Duodenal mucosa (tissue), 2 donors: ENCODE results near the gene SNX5.

Experiments
- H3K27ac ChIP-seq: one replicate; pipeline ENCODE4 v1.7.0; 2013; ENCODE audit warnings: low read depth, low read length
- H3K27me3 ChIP-seq, 2 donors: one replicate each; pipeline ENCODE4 v1.7.0; 2013; ENCODE audit warnings: low read length in 2 of 2, control low read depth in 1 of 2; ENCODE audit not compliant: insufficient read depth in 2 of 2, control insufficient read depth in 1 of 2
- H3K36me3 ChIP-seq, 2 donors: one replicate each; pipeline ENCODE4 v1.7.0; 2013; ENCODE audit warnings: low read length in 2 of 2, control low read depth in 1 of 2; ENCODE audit not compliant: insufficient read depth in 2 of 2, control insufficient read depth in 1 of 2
- H3K4me1 ChIP-seq, 2 donors: one replicate each; pipeline ENCODE4 v1.7.0; 2013; ENCODE audit warnings: low read length in 2 of 2, control low read depth in 1 of 2; ENCODE audit not compliant: insufficient read depth in 2 of 2, control insufficient read depth in 1 of 2
- H3K4me3 ChIP-seq, 2 donors: one replicate each; pipeline ENCODE4 v1.7.0; 2013; ENCODE audit warnings: low read length in 2 of 2, low read depth in 1 of 2
- H3K9ac ChIP-seq, 2 donors: one replicate each; pipeline ENCODE4 v1.7.0; 2013; ENCODE audit warnings: low read length in 2 of 2, low read depth in 1 of 2
- H3K9me3 ChIP-seq, 2 donors: one replicate each; pipeline ENCODE4 v1.7.0; 2013; ENCODE audit warnings: low read length in 2 of 2, control low read depth in 1 of 2; ENCODE audit not compliant: control insufficient read depth in 1 of 2

Gene SNX5

DNA sequence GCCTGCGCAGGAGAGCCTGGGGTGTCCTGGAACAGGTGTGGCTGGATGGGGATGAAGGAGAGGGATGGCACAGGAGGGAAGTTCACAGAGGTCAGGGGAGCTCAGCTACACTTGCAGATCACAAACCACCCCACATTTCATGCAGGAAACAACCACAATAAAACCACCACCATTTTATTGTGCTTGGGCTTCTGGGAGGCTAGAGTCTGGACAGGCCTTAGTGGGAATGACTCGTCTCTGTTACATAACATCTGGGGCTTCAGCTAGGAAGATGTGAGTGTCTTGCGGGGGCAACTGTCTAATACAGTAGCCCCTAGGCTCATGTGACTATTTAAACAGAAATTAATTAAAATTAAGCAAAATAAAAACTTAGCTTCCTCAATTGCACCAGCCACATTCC is 33.4 kb downstream of the SNX5 start:
- H3K9ac ChIP-seq: no peak overlapping the region
- H3K27me3 ChIP-seq: no peaks in the 10 kb centered on the region
- H3K9me3 ChIP-seq: peaks cover 0 to 3% of the 10 kb centered on the region in 2 donors
- no peak overlapping the region for H3K27ac ChIP-seq
- peaks cover 16 to 32% of the 10 kb centered on the region in 2 donors for H3K4me1 ChIP-seq
- H3K4me3 ChIP-seq: no peak overlapping the region
- H3K36me3 ChIP-seq: no peaks in the 10 kb centered on the region

- no peaks in the 10 kb centered on the region for H3K27me3 ChIP-seq
- no peak overlapping the region for H3K9ac ChIP-seq
- no peak overlapping the region for H3K27ac ChIP-seq
- peaks cover 0 to 3% of the 10 kb centered on the region in 2 donors for H3K9me3 ChIP-seq
- H3K4me3 ChIP-seq: no peak overlapping the region
- H3K36me3 ChIP-seq: no peaks in the 10 kb centered on the region
- peaks cover 14 to 26% of the 10 kb centered on the region in 2 donors for H3K4me1 ChIP-seq
Observed at GRCh38 chr20:17934141-17934862, 34.3 kb downstream of the SNX5 start.

DNA sequence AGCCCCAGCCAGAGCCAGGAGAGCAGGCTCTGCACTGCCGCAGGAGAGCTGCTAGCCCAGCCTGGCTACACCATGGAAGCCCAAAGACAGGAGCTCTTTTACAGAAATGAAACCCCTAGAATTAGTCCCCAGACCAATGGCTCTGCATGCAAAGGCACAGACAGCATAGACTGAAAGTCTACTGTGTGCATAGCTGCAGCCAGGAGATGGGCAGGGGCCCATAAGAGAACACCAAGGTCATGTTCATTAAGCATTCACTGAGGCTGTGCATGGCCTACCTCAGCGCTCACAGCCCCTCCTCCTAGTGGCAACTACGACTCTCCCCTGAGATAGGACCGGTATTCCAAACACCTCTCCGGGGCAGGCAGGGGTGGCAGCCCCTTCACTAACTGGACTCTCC is 34.9 kb downstream of the SNX5 start:
- no peaks in the 10 kb centered on the region for H3K27me3 ChIP-seq

GRCh38 chr20:17933121-17933520 is 35.5 kb downstream of the SNX5 start:
- peaks cover 13 to 29% of the 10 kb centered on the region in 2 donors for H3K4me1 ChIP-seq
- no peak overlapping the region for H3K4me3 ChIP-seq
- no peak overlapping the region for H3K27ac ChIP-seq
- H3K36me3 ChIP-seq: no peaks in the 10 kb centered on the region
- no peaks in the 10 kb centered on the region for H3K27me3 ChIP-seq
- peaks cover 0 to 3% of the 10 kb centered on the region in 2 donors for H3K9me3 ChIP-seq
- H3K9ac ChIP-seq: no peak overlapping the region

More for the DNA sequence above, 34.9 kb downstream of the SNX5 start:
- Histone ChIP-seq H3K4me1 (peaks cover 9 to 27% of the 10 kb centered on the region in 2 donors), H3K9ac (no peak overlapping the region), H3K4me3 (no peak overlapping the region), H3K36me3 (no peaks in the 10 kb centered on the region), H3K9me3 (peaks cover 0 to 3% of the 10 kb centered on the region in 2 donors), H3K27ac (no peak overlapping the region)

- Histone ChIP-seq H3K27me3 (no peaks in the 10 kb centered on the region), H3K4me1 (peaks cover 10 to 28% of the 10 kb centered on the region in 2 donors), H3K4me3 (no peak overlapping the region), H3K9ac (no peak overlapping the region), H3K27ac (no peak overlapping the region), H3K36me3 (no peaks in the 10 kb centered on the region), H3K9me3 (peaks cover 0 to 3% of the 10 kb centered on the region in 2 donors)
Observed at GRCh38 chr20:17932396-17932795, 36.2 kb downstream of the SNX5 start.

DNA sequence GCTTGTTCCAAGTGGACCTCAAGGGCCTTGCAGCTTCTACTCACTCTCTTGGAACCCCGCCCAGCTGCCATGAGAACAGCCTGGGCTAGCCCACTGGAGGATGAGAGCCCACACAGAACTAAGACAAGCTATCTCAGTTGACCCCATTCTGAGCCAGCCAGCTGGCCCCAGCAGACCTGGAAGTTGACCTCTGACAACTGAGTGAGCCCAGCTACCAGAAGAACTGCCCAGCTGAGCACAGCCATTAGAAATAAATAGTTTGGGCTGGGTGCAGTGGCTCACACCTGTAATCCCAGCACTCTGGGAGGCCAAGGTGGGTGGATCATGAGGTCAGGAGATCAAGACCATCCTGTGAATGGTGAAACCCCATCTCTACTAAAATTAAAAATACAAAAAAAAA is 37.1 kb downstream of the SNX5 start:
- H3K9ac ChIP-seq: no peak overlapping the region
- H3K36me3 ChIP-seq: no peaks in the 10 kb centered on the region
- H3K9me3 ChIP-seq: peaks cover 0 to 3% of the 10 kb centered on the region in 2 donors

GRCh38 chr20:17928633-17929311 is 39.8 kb downstream of the SNX5 start:
- H3K27me3 ChIP-seq: no peaks in the 10 kb centered on the region
- H3K27ac ChIP-seq: peak overlapping the region; percentile 39
- no peak overlapping the region for H3K4me3 ChIP-seq
- no peaks in the 10 kb centered on the region for H3K36me3 ChIP-seq
- peaks cover 24 to 34% of the 10 kb centered on the region in 2 donors for H3K4me1 ChIP-seq
- H3K9ac ChIP-seq: no peak overlapping the region
- peaks cover 0 to 3% of the 10 kb centered on the region in 2 donors for H3K9me3 ChIP-seq

More for the DNA sequence above, 37.1 kb downstream of the SNX5 start:
- peaks cover 6 to 25% of the 10 kb centered on the region in 2 donors for H3K4me1 ChIP-seq
- no peak overlapping the region for H3K4me3 ChIP-seq
- H3K27me3 ChIP-seq: no peaks in the 10 kb centered on the region
- no peak overlapping the region for H3K27ac ChIP-seq

DNA sequence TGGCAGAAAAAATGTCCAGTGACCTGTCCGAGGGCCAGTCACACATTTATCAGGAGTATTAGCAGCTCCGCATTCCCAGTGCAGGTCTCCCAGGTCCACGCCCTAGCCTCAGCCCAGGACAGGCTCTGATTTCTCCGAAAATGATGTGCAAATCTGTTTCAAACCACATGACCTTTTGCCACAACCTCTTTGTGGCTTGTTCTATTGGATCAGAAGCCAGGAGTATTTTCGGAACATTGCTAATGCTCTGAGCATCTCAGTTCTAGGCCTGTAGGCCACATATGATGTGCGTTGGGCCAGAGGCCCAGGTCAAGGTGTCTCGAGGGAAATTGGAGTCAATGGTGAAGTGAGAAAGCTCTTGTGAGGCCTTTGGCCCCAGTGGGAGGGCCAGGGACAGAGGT is 40.4 kb downstream of the SNX5 start:
- no peak overlapping the region for H3K27ac ChIP-seq
- H3K4me1 ChIP-seq: peaks cover 24 to 34% of the 10 kb centered on the region in 2 donors

DNA sequence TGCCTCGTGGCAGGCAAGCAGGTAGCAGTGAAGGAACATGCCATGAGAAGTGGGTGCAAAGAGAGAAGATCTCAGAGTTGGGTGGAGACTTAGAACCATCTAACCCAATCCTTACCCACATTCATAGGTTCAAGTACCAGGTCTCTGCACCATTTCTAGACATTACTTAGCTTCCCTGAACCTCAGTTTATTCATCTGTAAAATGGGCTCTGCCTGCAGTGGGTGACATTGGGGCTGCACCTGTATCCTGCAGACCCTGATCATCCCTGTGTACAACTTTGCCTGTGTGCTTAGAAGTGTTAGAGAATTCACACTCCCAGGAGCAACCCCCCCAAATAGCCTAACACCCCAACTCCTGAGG is 42.7 kb downstream of the SNX5 start:
- Histone ChIP-seq H3K9ac (peak overlapping the region in 1 of 2 donors; percentile 15), H3K36me3 (no peaks in the 10 kb centered on the region), H3K4me1 (peaks cover 24 to 34% of the 10 kb centered on the region in 2 donors), H3K4me3 (no peak overlapping the region), H3K27me3 (no peaks in the 10 kb centered on the region), H3K9me3 (no peaks in the 10 kb centered on the region), H3K27ac (no peak overlapping the region)

More for the DNA sequence above, 40.4 kb downstream of the SNX5 start:
- H3K9me3 ChIP-seq: peaks cover 0 to 3% of the 10 kb centered on the region in 2 donors
- H3K27me3 ChIP-seq: no peaks in the 10 kb centered on the region
- no peaks in the 10 kb centered on the region for H3K36me3 ChIP-seq
- no peak overlapping the region for H3K4me3 ChIP-seq
- no peak overlapping the region for H3K9ac ChIP-seq

DNA sequence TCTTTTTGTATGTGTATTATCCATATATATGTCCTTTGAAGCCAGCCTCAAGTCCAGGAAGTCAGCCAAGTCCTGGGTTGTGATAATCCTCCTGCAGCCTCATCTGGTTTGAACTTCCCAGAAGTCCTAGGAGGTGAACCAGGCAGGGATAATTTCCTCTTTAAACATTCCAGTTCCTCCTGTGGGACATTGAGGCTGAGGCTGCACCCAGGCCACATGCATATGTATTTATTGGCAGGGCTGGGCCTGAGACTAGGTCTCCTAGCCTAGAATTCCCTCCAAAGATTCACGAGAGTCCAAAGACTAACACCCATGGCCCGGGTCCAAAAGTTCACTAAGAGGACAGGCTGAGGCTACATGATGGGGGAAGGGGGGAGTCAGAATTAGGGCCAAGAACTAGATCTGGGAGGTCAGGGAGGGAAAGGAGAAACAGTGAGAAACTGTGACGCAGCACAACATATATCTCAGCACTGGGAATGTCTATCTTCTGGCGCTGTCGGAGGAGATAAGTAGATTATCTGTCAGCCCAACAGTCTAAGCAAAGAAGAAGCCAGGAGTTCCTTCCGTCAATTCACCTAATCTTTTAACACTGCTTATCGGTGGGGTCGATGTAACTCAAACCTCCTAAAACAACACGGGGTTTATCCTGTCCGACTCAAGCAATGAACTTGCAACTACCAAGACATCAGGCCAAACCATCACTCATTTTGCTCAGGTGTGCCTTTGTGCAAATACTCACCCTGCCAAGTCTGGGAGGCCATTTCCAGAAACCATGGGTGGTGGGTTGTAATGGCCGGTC is 43.3 kb downstream of the SNX5 start:
- Histone ChIP-seq H3K4me3 (peak overlapping the region in 1 of 2 donors; percentile 16), H3K4me1 (peaks cover 24 to 34% of the 10 kb centered on the region in 2 donors), H3K9ac (peak overlapping the region in 1 of 2 donors; percentile 15), H3K36me3 (no peaks in the 10 kb centered on the region), H3K27ac (no peak overlapping the region), H3K9me3 (no peaks in the 10 kb centered on the region), H3K27me3 (no peaks in the 10 kb centered on the region)
